Progenitor cell of endocrine pancreas (in vitro differentiated cells): Measurements from ENCODE around the gene GPER1. TPM values are rescaled to one million over a fixed set of nuclear protein-coding genes. Genes with fewer than 3 reads are reported as not detected.

Experiments used
- total RNA-seq: library from RNA; stranded (reverse); gene quantifications from 2 replicates; pipeline ENCODE4 v1.2.1, GENCODE V29; 2021

The GPER1 gene
- total RNA-seq, 1 donor from 2014 or later: 0.50 TPM

Other genes starting within 250 kb of the GPER1 start
- gene GET4, start 211.6 kb upstream of the GPER1 start, total RNA-seq: 58.2 and 58.7 TPM in 2 replicates
- gene ADAP1, start 133.4 kb upstream of the GPER1 start, total RNA-seq: 10.3 and 10.7 TPM in 2 replicates
- gene COX19, start 112.6 kb upstream of the GPER1 start, total RNA-seq: 20.3 and 20.6 TPM in 2 replicates
- 1.2 and 1.6 TPM in 2 replicates for gene CYP2W1, start 104.9 kb upstream of the GPER1 start, total RNA-seq
- 1.6 and 1.9 TPM in 2 replicates for gene GPR146, start 43.6 kb upstream of the GPER1 start, total RNA-seq
- gene ZFAND2A, start 72.1 kb downstream of the GPER1 start, total RNA-seq: 14.1 and 16.8 TPM in 2 replicates
- gene UNCX, start 144.8 kb downstream of the GPER1 start, total RNA-seq: not detected in 2 replicates